C1 segment of cervical spinal cord (tissue), 14 donors: ENCODE measurements around the gene ASTN2.

ENCODE experiments used
- DNase-seq, 14 donors: peaks; one replicate each; lab custom pipeline; 2025; lab: John Stamatoyannopoulos, UW

Gene ASTN2

DNA sequence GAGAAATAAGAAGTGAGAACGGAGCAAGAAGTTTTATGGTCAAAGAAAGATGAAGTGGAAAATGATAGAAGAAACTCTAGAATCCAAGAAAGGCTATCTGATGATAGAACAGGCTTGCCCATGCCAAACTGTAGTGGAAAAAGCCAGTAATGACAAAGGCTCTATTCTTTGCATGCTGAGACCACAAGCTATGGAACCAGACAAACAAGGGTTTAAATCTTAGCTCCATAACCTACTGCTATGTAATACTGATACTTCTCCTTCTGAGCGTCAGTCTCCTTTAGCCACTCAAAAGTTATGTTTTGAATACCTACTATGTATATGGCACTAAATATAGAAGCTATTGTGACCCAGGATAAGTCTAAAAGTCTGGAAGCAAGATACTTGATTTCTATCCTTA, 778.9 kb downstream of the ASTN2 start:
- DNase-seq = no peak

- DNase-seq = no peak
These were observed 781.6 kb downstream of the ASTN2 start for GRCh38 chr9:116632990-116633838.

DNA sequence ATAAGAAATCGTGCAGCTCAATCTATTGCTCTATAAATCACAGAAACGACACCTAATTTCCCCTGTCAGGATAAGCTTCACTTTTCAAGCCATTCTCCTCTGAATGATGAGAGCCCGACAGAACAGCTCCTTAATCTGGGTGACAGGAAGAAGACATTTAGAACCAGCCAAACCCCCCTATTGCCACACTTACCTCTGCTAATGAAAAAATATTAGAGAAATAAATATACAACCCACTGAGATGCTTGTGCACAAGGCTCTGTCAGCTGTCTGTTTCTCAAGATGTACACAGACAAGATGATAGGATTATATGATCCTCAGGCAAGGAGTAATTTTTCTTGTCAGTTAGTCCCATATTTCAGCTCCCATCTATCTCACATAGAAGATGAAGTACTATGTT, 785.2 kb downstream of the ASTN2 start:
- DNase-seq = no peak

DNA sequence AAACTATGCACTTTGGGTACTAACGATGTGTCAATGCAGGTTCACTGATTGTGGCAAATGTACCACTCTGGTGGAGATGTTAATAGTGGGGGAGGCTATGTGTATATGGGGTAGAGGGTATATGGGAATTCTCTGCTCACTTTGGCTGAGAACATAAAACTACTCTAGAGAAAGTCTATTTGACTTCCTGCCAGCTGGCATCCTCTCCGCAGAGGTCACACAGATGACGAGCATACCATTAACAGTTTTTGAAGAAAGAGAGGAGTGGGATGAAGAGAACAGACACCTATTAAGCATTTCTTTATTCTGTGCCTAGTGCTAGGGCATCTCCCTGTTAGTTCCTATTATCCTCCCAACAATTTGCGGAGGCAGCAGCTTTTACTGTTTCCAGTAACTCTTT, 786.1 kb downstream of the ASTN2 start:
- no peak for DNase-seq

- no peak for DNase-seq
These were observed 787.4 kb downstream of the ASTN2 start for GRCh38 chr9:116627433-116627832.

DNA sequence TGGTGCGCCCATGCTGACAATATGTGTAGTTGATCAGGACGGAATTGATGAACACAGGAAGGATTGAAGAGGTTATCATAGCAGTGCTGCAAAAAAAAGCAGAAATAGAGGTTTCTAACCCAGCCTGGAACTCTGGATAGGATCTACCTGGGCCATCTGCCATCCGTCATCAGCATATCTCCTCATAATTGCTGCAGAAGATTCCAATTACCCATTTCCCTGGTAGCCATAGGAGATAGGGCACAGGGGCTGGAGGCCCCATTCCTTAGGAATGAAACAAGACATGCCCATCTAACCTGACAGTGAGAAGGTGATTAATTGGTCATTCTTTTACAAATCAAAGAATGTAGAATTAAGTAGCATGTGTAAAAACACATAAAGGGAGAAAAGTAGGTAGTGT, 788.1 kb downstream of the ASTN2 start:
- no peak for DNase-seq

DNA sequence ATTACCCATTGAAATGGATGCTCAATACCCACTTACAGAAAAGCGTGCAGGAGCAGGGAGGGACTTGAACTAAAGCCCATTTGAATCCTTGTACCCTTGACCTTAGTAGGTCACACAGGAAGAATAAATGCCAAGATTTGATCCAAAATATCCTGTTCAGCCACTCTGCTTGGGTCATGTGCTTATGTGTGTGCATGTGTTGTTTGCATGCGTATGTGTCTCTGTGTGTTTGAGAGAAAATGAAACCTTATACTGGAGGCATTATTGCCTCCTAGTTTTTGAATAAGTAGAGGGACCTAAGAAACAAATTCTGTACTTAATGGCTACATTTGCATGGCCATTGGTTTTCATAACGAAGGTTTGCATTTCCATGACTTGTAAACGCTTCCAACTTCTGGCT, 791.1 kb downstream of the ASTN2 start:
- no peak for DNase-seq

- no peak for DNase-seq
These were observed 797.5 kb downstream of the ASTN2 start for GRCh38 chr9:116617389-116617788.

GRCh38 chr9:116616304-116616914, 798.4 kb downstream of the ASTN2 start:
- no peak for DNase-seq

GRCh38 chr9:116608064-116608463, 806.8 kb downstream of the ASTN2 start:
- DNase-seq = no peak

DNA sequence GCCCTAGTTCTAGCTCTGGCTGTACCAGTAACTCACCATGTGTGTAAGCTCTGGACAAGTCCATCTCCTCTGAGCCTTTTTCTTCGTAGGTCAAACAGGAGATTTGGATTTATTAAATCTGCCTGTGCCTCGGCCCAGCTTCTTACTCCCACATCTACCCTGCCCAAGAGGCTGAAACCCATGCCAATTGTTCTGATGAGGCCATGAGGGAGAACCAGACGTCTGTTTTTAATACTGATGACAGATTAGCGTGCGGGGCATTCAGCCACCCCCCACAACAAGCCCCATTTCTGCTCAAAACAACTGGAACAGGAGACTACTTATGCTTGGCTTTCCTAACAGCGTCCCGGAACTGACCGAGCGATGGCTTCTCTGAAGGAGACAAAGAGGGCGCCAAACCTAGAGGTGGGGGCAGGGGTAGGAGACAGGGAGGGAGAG, 808.9 kb downstream of the ASTN2 start:
- no peak for DNase-seq

- DNase-seq = no peak
These were observed 809.8 kb downstream of the ASTN2 start for GRCh38 chr9:116605060-116605459.

- DNase-seq = no peak
These were observed 810.6 kb downstream of the ASTN2 start for GRCh38 chr9:116604251-116604650.

GRCh38 chr9:116599342-116599884, 815.4 kb downstream of the ASTN2 start:
- DNase-seq = no peak

GRCh38 chr9:116596646-116597045, 818.2 kb downstream of the ASTN2 start:
- DNase-seq = no peak

- DNase-seq = no peak
These were observed 820.3 kb downstream of the ASTN2 start for GRCh38 chr9:116594547-116594946.

- DNase-seq = no peak
These were observed 821.9 kb downstream of the ASTN2 start for GRCh38 chr9:116592970-116593369.

DNA sequence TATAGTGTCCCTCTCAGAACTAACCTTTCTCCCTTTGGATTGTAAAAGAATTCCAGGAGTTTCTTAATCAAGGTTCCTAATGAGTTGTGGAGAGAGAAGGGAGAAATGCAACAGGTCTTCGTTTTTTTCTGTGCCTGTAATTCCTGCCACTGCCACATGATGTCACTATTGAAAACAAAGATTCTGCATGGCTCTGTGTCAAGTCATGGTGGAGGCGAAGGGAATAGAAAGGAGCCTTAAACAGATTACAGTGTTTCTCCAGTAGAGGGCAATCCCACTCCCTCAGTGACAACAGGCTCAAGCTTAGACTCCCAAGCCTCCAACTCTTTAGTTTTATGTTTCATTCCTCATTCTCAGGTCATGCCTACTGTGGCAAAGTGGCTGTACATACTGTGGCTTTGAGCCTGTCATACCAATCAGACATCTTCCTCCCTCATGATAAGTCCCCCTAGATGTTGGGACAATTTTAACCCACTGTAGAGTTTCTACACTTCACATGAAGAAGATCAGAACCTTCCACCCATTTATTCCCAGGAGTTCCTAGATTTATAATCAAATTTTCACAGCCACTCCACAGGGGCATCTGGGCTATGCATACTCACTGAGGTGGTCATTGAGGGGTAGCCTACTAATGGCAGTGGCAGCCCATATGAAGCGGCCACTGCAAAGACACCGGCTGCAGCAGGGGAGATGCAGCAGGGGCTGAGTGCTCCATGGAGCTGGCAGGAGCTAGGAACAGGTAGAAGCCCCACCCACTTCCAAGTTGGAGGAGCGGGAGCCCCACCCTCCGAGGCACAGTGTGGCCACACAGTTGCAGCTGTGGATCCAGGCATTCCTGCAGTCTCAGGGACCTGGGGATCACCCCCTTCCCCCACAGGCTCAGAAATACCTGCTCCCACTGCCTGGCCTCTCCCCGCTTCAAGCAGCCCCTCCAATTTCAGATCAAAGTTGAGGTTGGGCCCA, 825.2 kb downstream of the ASTN2 start:
- DNase-seq = no peak

- DNase-seq = no peak
These were observed 826.9 kb downstream of the ASTN2 start for GRCh38 chr9:116587919-116588318.

DNA sequence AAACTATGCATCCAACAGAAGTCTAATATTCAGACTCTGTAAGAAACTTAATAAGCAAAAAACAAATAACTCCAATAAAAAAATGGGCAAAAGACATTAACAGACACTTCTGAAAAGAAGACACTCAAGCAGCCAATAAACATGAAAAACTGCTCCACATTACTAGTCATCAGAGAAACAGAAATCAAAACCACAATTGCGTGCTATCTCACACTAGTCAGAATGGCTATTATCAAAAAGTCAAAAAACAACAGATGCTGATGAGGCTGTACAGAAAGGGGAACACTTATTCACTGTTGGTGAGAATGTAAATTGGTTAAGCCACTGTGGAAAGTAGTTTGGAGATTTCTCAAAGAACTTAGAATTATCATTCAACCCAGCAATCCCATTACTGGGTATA, 829.0 kb downstream of the ASTN2 start:
- DNase-seq = no peak

GRCh38 chr9:116585204-116585603, 829.7 kb downstream of the ASTN2 start:
- no peak for DNase-seq

DNA sequence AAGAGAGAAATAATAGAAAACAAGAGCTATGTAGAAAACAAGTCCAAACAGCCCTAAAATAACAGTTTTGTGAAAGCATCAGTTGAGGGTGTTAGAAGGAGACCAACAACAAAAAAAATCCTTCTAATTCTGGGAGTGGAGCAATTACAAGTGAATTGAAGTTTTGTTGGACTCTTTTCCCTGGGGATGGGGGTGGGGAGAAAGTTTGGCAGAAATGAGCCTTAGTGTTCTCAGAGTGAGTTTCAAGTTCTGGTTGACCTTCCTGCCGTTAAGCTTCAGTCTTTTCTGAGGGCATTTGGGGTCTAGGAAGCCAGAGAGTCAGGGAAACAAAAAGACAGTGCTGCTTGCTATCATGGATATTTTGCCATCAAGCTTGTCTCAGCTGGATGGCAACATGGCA, 834.0 kb downstream of the ASTN2 start:
- peak in 2 of 14 donors; percentile 9 to 10 for DNase-seq
